ENCODE measurements around the gene NLGN1.

The NLGN1 gene

DNA sequence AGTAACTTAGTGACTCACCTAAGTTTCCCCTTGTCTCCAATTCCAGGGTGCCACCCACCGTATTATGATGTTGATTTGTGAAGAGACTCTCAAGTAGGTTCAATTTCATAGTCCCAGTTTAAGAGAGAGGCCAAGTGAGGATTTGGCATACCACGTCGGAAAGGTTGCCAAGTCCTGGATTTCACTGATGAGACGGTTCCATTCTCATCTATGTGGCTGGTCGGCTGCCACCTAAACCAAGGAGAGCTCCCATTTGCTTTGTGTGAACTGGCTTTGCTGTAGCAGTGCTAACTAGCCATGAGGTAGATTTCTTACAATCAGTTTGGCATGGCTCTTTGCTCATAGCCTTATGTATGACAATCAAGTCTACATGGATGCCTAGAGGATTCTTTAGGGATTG lies 653.6 kb downstream of the NLGN1 start:
- H3K27ac ChIP-seq = no peak overlapping the region
- TF ChIP-seq, protein P1, sequence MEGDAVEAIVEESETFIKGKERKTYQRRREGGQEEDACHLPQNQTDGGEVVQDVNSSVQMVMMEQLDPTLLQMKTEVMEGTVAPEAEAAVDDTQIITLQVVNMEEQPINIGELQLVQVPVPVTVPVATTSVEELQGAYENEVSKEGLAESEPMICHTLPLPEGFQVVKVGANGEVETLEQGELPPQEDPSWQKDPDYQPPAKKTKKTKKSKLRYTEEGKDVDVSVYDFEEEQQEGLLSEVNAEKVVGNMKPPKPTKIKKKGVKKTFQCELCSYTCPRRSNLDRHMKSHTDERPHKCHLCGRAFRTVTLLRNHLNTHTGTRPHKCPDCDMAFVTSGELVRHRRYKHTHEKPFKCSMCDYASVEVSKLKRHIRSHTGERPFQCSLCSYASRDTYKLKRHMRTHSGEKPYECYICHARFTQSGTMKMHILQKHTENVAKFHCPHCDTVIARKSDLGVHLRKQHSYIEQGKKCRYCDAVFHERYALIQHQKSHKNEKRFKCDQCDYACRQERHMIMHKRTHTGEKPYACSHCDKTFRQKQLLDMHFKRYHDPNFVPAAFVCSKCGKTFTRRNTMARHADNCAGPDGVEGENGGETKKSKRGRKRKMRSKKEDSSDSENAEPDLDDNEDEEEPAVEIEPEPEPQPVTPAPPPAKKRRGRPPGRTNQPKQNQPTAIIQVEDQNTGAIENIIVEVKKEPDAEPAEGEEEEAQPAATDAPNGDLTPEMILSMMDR (conservative IDR thresholded peaks at IDR 0.05) = no peak

DNA sequence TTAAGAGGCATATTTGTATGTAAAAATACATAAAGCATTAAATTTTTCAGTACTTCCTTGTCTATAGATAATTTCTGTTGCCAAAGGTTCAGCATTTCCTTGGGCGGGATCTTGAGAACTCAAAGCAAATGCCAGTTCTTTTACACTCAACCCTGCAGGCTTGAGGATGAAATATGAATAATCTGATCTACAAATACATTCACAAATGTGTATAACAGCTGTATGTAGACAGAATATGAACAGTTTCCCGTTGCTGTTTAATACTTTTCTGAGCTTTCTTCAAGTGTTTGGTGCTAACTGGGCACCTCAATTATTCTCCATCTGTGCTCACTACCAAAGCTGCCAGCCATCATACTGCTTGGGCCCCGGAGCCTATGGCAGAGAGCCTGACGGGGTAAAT lies 661.3 kb downstream of the NLGN1 start:
- no peak overlapping the region for H3K27ac ChIP-seq
- TF ChIP-seq, protein P1 (conservative IDR thresholded peaks at IDR 0.05) = no peak

DNA sequence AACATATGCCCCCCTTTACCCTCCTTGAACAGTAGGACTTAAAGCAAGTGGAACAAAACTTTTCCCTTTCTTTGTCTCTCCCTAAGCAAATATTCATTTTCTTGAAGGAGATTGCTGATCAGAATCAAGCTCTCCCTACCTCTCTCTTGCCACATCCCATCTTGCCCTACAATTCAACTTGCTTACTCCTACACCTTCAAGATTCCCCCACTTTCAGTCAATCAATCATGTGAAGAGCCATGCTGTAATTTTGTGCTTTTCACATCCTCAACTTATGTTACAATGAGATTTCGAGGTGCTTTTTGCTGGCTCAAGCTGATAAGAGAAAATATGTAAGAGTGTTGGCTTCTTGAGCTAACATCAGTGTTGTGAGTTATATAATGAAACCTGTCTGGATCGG lies 662.9 kb downstream of the NLGN1 start:
- H3K27ac ChIP-seq = no peak overlapping the region
- TF ChIP-seq, protein P1 (conservative IDR thresholded peaks at IDR 0.05) = no peak

DNA sequence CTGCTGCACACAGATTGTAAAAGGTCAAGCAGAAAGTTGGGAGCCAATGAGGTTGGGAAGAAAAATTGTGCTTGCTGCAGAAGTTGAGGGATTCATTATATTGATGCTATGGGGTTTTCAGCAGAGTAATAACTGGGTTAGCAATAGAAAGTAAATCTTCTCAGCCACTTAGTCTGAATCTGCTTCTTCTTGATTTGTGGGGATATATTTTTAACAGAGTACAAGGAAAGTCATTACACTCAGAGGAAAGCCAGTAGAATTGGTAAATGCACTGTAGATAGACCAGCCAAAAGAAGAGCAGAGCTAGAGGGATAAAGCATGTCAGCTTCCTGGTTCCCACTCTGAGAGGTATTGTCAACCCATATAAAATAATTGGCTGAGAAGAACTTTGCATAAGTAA lies 663.6 kb downstream of the NLGN1 start:
- TF ChIP-seq, protein P1 (conservative IDR thresholded peaks at IDR 0.05) = no peak
- H3K27ac ChIP-seq = no peak overlapping the region

DNA sequence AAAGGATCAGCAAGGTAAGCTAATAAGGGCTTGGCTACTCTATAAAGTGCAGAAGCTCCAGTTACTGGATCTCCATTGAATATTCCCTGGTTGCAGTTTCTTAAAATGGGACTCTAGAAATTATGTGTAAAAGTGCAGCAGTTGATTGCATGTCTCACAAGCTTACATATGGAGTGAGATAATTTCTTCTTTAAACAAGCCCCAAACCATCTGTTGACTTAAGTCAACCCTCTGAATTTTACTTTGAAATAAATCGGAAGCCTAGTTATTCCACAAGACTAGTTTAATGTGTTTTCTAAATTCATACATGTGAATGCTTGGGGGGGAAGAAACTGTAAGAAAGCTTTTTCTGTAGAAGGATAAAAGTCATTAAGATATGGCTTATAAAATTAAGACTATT lies 664.2 kb downstream of the NLGN1 start:
- no peak overlapping the region for H3K27ac ChIP-seq
- TF ChIP-seq, protein P1 (conservative IDR thresholded peaks at IDR 0.05) = no peak

DNA sequence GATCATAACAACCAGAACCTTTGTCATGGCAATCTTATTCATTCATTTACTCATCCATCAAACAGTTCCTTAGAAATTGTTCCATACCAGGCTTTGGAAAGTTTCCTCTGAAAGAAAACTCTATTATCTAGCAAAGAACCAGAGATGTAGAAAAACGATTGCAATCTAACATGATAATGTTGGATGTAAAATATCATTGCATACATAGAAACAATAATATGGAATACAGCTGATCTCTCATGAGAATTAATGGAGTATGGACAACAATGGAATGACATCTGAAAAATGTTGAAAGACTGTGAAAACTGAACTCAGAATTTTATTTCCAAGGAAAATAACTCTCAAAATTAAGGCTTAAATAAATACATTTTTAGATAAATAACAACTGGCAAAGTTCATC lies 665.4 kb downstream of the NLGN1 start:
- TF ChIP-seq, protein P1 (conservative IDR thresholded peaks at IDR 0.05) = no peak

DNA sequence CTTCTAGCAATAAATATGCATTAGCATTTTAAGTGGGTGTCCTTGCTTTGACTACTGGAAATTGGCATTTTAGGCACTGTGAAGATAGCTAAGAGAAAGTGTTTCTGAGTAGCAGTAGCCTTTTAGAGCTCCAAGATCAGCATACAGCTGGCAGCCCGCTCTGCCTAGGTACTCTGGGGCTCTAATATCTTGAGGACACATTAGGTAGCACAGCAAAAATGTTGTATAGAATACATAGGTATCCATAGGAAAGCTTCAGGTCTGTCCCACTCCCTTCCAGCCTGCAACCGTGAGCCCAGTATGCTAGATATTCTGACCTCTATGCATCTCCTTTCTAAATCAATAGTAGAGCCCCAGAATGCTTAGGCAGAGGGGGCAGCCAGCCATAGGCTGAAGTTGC lies 670.5 kb downstream of the NLGN1 start:
- TF ChIP-seq, protein P1 (conservative IDR thresholded peaks at IDR 0.05) = no peak
- H3K27ac ChIP-seq = no peak overlapping the region

More for the DNA sequence above, 665.4 kb downstream of the NLGN1 start:
- no peak overlapping the region for H3K27ac ChIP-seq

DNA sequence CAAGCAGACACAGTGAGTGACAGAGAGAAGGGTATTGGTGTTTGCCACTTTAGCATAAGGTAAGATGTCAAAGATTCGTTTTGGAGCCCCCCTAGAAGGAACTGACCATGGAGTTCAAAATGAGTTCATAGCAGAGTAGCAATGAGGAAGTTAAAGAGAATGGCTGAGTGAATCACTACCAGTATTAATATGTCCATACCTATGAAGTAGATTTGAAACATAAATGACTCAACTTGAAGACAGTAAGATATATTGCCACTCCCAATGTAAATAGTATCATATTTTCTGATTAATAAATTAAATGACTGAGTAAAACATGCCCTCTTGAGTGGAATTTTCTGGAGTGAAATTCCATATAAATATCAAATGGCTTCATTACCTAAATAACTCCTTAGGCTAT lies 675.1 kb downstream of the NLGN1 start:
- TF ChIP-seq, protein P1 (conservative IDR thresholded peaks at IDR 0.05) = no peak
- no peak overlapping the region for H3K27ac ChIP-seq
